ES-I3 (cell line): Measurements from ENCODE around the gene RNF213.
"Not testable (repeated sequence)": the region's sequence is repeated elsewhere in the genome, so short reads cannot be mapped to it uniquely, and the experiment has no call there.

Source experiments
- H3K36me3 ChIP-seq: 2 replicates; pipeline ENCODE4 v1.6.1; 2013; ENCODE audit warnings: mild to moderate bottlenecking, low read length, control low read depth, moderate library complexity; ENCODE audit not compliant: insufficient read depth
- H3K4me1 ChIP-seq: 2 replicates; pipeline ENCODE4 v1.6.1; 2013; ENCODE audit warnings: mild to moderate bottlenecking, control low read depth, low read length; ENCODE audit not compliant: insufficient read depth
- H3K9ac ChIP-seq: 2 replicates; pipeline ENCODE4 v1.6.1; 2013; ENCODE audit warnings: low read depth, mild to moderate bottlenecking, low read length, moderate library complexity
- H3K9me3 ChIP-seq: 2 replicates; pipeline ENCODE4 v1.6.1; 2013; ENCODE audit warnings: mild to moderate bottlenecking, low read length, moderate library complexity; ENCODE audit not compliant: control insufficient read depth, insufficient read depth

RNF213 gene

GRCh38 chr17:80395402-80396151, 134.9 kb downstream of the RNF213 start:
- H3K36me3 ChIP-seq, result peaks cover 3% of the 10 kb centered on the region; the same call in 1 of the 2 replicates
- H3K4me1 ChIP-seq, result peaks cover 9% of the 10 kb centered on the region; the same call in 1 of the 2 replicates
- H3K9me3 ChIP-seq, result no peaks in the 10 kb centered on the region
- H3K9ac ChIP-seq, result no peak overlapping the region

- Histone ChIP-seq H3K36me3 (peaks cover 3% of the 10 kb centered on the region; the same call in 1 of the 2 replicates), H3K4me1 (peaks cover 9% of the 10 kb centered on the region; the same call in 1 of the 2 replicates), H3K9me3 (no peaks in the 10 kb centered on the region), H3K9ac (no peak overlapping the region)
These were observed 135.7 kb downstream of the RNF213 start for GRCh38 chr17:80396157-80397033.

GRCh38 chr17:80397034-80397387, 136.4 kb downstream of the RNF213 start:
- H3K36me3 ChIP-seq, result peaks cover 3% of the 10 kb centered on the region; the same call in 1 of the 2 replicates
- H3K9me3 ChIP-seq, result no peaks in the 10 kb centered on the region
- peaks cover 9% of the 10 kb centered on the region; the same call in 1 of the 2 replicates for H3K4me1 ChIP-seq
- no peak overlapping the region for H3K9ac ChIP-seq

GRCh38 chr17:80397686-80398085, 137.0 kb downstream of the RNF213 start:
- H3K9ac ChIP-seq, result no peak overlapping the region
- 0 out of 2 replicates have a peak, but pooled peaks cover 3% of the 10 kb centered on the region for H3K36me3 ChIP-seq
- H3K4me1 ChIP-seq, result peaks cover 9% of the 10 kb centered on the region; the same call in 1 of the 2 replicates
- no peaks in the 10 kb centered on the region for H3K9me3 ChIP-seq

GRCh38 chr17:80401086-80401485, 140.4 kb downstream of the RNF213 start:
- H3K36me3 ChIP-seq, result not testable (repeated sequence)

GRCh38 chr17:80402102-80402501, 141.4 kb downstream of the RNF213 start:
- H3K9me3 ChIP-seq, H3K9ac ChIP-seq, H3K4me1 ChIP-seq, H3K36me3 ChIP-seq: not testable (repeated sequence)

More at GRCh38 chr17:80401086-80401485, 140.4 kb downstream of the RNF213 start:
- H3K9me3 ChIP-seq, H3K9ac ChIP-seq, H3K4me1 ChIP-seq: not testable (repeated sequence)

- no peak overlapping the region for H3K9ac ChIP-seq
- H3K9me3 ChIP-seq, result no peaks in the 10 kb centered on the region
- H3K4me1 ChIP-seq, result no peaks in the 10 kb centered on the region
- no peaks in the 10 kb centered on the region for H3K36me3 ChIP-seq
These were observed 142.3 kb downstream of the RNF213 start for GRCh38 chr17:80402959-80403358.

- Histone ChIP-seq H3K9ac (no peak overlapping the region), H3K9me3 (no peaks in the 10 kb centered on the region), H3K36me3 (no peaks in the 10 kb centered on the region), H3K4me1 (no peaks in the 10 kb centered on the region)
These were observed 145.5 kb downstream of the RNF213 start for GRCh38 chr17:80406146-80406545.

GRCh38 chr17:80407917-80408316, 147.3 kb downstream of the RNF213 start:
- H3K9ac ChIP-seq, H3K9me3 ChIP-seq, H3K36me3 ChIP-seq, H3K4me1 ChIP-seq: not testable (repeated sequence)

- Histone ChIP-seq H3K9ac (no peak overlapping the region), H3K9me3 (no peaks in the 10 kb centered on the region), H3K4me1 (peaks cover under 1% of the 10 kb centered on the region; the same call in 1 of the 2 replicates), H3K36me3 (no peaks in the 10 kb centered on the region)
These were observed 148.2 kb downstream of the RNF213 start for GRCh38 chr17:80408872-80409271.

GRCh38 chr17:80409626-80410025, 149.0 kb downstream of the RNF213 start:
- H3K9me3 ChIP-seq, result no peaks in the 10 kb centered on the region
- no peaks in the 10 kb centered on the region for H3K36me3 ChIP-seq
- H3K4me1 ChIP-seq, result peaks cover 5% of the 10 kb centered on the region; the same call in 1 of the 2 replicates
- no peak overlapping the region for H3K9ac ChIP-seq

- not testable (repeated sequence) for H3K9me3 ChIP-seq, H3K36me3 ChIP-seq, H3K9ac ChIP-seq, H3K4me1 ChIP-seq
These were observed 149.9 kb downstream of the RNF213 start for GRCh38 chr17:80410441-80411087.

- no peaks in the 10 kb centered on the region; the same call in 1 of the 2 replicates for H3K36me3 ChIP-seq
- peak overlapping the region; percentile 89; the same call in 1 of the 2 replicates for H3K9ac ChIP-seq
- H3K9me3 ChIP-seq, result no peaks in the 10 kb centered on the region
- H3K4me1 ChIP-seq, result peaks cover 5% of the 10 kb centered on the region; the same call in 1 of the 2 replicates
These were observed 153.3 kb downstream of the RNF213 start for GRCh38 chr17:80413771-80414507.

- H3K4me1 ChIP-seq, result peaks cover 5% of the 10 kb centered on the region; the same call in 1 of the 2 replicates
- H3K9me3 ChIP-seq, result no peaks in the 10 kb centered on the region
- H3K36me3 ChIP-seq, result no peaks in the 10 kb centered on the region; the same call in 1 of the 2 replicates
- H3K9ac ChIP-seq, result peak overlapping the region; percentile 89; the same call in 1 of the 2 replicates
These were observed 153.8 kb downstream of the RNF213 start for GRCh38 chr17:80414508-80414802.
